ENCODE measurements around the gene RNF212.

DNA sequence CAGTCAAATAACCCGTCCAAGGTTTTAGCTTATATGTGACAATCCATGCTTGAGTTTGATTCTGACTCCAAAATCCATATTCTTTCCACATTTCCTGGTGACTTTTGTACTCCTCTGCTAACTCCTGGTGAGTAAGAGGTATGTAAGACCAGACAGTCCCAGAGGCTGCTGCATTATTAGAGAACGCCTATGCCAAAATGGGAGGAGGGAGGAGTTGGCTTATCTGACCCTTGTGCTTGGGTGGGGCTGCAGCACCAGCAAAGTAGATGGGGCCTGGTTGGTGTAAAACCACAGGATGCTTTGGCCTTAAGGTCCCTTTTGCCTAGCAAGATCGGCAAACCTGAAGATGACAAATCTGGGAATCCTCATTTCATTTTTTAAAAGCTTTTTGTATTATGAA lies 9.1 kb upstream of the RNF212 start:
- TF ChIP-seq, protein P1, sequence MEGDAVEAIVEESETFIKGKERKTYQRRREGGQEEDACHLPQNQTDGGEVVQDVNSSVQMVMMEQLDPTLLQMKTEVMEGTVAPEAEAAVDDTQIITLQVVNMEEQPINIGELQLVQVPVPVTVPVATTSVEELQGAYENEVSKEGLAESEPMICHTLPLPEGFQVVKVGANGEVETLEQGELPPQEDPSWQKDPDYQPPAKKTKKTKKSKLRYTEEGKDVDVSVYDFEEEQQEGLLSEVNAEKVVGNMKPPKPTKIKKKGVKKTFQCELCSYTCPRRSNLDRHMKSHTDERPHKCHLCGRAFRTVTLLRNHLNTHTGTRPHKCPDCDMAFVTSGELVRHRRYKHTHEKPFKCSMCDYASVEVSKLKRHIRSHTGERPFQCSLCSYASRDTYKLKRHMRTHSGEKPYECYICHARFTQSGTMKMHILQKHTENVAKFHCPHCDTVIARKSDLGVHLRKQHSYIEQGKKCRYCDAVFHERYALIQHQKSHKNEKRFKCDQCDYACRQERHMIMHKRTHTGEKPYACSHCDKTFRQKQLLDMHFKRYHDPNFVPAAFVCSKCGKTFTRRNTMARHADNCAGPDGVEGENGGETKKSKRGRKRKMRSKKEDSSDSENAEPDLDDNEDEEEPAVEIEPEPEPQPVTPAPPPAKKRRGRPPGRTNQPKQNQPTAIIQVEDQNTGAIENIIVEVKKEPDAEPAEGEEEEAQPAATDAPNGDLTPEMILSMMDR (IDR thresholded peaks at IDR 0.05): no peak
- no peak for TF ChIP-seq POLR2A (IDR thresholded peaks at IDR 0.05)
